ENCODE data around the gene MARCHF10.
"Not testable (repeated sequence)": the region's sequence is repeated elsewhere in the genome, so short reads cannot be mapped to it uniquely, and the experiment has no call there.

Gene MARCHF10

DNA sequence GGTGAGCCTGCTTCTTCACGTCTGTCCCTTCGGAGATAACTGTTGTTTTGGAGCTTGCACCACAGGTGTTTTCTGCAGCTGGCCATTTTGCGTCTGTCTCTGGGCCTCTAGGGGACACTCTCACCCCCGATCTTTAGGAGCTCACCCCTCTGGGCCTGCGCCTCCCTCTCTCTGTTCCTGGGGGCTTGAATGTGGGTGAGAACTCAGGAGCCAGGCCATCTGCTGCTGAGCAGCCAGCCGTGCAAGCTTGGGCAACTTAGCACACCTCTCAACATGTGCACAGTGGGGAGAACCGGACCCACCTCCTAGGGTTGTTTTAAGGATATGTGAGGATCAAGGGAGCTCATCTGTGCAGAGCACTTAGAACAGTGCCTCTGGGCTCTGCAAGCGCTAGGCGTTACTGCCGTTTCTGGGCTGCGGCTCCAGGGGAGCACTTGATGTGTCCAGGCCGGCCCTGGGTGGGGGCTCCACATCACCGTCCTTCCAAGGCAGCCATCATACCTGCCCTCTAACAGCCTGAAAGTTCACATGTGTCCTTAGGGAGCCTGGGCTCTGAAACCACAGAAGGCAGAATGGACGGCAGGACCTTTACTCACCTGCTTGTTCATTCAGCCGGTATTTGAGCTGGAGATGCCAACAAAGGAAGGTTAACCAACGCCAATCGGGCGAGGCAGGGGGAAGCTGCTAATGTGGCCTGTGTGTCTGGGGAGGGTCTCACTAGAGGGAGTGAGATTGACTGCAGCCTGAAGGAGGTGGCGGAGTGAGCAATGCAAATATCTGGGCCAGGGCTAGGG, 114.3 kb downstream of the MARCHF10 start:
- DNase-seq, result no peak

DNA sequence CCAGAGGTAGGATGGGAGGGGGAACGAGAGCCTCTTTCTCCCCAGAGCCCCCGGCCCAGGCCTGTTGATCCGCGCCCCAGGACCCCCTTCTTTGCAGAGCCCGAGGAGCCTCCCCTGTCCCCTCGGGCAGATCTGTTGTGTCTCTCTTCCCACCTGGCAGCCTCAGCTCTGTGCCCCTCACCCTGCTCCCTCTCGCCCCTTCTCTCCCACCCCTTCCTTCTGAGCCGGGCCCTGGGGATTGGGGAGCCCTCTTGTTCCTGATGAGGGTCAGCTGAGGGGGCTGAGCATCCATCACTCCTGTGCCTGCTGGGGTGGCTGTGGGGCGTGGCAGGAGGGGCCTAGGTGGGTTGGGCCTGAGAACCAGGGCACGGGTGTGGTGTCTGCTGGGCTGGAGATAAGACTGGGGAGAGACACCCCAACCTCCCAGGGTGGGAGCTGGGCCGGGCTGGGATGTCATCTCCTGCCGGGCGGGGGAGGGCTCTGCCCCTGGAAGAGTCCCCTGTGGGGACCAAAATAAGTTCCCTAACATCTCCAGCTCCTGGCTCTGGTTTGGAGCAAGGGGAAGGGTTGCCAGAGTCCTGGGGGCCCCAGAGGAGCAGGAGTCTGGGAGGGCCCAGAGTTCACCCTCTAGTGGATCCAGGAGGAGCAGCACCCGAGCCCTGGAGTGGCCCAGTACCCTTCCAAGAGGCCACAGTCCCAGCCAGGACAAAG, 115.2 kb downstream of the MARCHF10 start:
- no peak for DNase-seq

DNA sequence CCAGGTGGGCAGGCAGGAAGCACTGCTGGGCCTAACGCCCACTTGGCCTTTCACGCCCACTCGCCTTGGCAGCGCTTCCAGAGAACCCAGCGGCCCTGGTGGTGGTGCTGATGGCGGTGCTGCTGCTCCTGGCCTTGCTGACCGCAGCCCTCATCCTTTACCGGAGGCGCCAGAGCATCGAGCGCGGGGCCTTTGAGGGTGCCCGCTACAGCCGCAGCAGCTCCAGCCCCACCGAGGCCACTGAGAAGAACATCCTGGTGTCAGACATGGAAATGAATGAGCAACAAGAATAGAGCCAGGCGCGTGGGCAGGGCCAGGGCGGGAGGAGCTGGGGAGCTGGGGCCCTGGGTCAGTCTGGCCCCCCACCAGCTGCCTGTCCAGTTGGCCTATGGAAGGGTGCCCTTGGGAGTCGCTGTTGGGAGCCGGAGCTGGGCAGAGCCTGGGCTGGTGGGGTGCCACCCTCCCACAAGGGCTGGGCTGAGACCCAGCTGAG, 115.9 kb downstream of the MARCHF10 start:
- DNase-seq, result no peak

DNA sequence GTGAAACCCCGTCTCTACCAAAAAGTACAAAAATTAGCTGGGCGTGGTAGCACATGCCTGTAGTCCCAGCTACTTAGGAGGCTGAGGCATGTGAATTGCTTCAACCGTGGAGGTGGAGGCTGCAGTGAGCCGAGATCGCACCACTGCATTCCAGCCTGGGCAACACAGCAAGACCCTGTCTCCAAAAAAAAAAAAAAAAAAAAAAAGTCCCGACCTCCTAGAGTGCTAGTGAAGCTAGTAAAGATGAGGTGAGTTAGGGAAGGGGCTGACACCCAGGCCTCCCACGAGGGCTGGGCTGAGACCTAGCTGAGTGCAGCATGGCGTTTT, 116.6 kb downstream of the MARCHF10 start:
- DNase-seq, result not testable (repeated sequence)

DNA sequence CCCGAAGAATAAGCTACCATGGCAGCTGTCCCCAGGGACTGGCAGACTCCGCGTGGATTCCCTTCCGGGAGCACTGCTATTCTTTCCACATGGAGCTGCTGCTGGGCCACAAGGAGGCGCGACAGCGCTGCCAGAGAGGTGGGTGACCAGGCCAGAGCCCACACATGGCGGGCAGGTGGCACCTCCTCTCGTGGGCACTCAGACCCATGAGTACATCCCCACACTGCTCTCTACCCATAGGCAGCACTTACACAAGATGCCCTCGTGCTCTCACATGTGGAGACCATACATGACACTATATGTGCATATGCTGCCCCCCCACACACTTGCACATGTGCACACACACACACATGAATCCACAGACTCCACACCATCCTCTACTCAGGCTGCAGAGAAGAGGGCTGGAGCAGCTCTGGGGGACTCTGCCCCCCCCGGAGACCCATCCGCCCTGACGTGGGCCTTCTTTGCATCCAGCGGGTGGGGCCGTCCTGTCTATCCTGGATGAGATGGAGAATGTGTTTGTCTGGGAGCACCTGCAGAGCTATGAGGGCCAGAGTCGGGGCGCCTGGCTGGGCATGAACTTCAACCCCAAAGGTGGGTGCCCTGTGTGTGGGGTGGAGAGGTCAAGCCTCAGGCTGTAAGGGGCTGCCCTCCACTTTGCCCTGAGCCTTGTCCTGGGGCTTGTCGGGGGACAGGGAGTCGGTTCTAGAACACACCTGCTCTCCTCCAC, 117.8 kb downstream of the MARCHF10 start:
- no peak for DNase-seq

DNA sequence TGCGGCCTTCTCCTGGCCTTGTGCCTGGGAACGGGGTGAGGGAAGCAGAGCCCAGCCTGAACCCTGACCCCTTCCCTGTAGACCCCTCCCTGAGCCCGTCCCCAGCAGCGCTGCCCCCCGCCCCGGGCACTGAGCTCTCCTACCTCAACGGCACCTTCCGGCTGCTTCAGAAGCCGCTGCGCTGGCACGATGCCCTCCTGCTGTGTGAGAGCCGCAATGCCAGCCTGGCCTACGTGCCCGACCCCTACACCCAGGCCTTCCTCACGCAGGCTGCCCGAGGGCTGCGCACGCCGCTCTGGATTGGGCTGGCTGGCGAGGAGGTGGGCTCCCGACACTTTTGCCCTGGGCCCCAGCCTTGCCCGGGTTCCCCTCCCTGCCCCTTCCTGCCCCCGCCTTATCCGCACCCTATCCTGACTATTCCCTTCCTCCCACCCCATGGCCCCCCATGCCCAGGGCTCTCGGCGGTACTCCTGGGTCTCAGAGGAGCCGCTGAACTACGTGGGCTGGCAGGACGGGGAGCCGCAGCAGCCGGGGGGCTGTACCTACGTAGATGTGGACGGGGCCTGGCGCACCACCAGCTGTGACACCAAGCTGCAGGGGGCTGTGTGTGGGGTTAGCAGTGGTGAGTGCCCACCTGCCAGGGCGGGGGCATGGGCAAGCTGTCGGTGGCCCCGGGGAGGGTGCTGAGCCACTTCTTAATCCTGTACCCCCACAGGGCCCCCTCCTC, 118.5 kb downstream of the MARCHF10 start:
- no peak for DNase-seq

DNA sequence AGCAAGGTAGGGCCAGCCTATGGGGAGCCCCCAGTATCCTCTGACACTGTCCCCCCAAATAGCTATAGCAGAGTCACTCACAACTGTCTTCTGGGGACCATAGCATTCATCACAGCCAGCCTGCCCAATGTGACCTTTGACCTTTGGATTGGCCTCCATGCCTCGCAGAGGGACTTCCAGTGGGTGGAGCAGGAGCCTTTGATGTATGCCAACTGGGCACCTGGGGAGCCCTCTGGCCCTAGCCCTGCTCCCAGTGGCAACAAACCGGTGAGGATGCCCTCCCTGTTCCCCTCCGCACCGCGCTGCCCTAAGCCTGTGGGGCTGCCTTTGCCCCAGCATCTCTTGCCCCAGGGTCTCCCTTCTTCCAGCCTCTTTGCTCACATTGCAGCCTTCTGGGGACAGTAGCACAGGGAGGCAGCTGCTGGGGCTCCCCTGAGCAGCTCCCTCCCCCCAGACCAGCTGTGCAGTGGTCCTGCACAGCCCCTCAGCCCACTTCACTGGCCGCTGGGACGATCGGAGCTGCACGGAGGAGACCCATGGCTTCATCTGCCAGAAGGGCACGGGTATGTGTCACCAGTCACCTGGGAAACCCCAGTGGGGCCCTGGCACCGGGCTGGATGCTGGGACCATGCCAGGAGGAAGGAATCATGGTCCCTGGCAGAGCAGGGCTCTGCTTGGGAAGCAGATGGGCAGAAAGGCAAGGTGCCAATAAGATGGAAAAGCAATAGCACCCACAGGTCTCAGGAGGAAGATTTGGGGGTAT, 119.5 kb downstream of the MARCHF10 start:
- no peak for DNase-seq

DNA sequence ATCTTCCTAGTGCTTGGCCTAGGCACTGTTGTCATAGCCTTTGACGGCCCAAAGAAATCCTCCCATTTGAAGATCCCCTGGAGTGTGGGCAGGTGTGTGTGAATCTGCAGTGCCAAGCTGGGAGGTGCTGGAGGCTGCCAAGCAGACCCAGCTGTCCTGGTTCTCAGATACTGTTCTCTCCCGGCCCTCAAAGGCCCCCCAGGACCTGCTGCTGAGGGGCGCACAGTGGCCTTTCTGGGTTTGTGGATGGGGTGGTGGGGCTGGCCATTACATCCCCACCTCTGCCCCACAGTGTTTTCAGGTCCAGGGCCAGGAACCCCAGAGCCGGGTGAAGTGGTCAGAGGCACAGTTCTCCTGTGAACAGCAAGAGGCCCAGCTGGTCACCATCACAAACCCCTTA, 120.1 kb downstream of the MARCHF10 start:
- DNase-seq, result no peak

DNA sequence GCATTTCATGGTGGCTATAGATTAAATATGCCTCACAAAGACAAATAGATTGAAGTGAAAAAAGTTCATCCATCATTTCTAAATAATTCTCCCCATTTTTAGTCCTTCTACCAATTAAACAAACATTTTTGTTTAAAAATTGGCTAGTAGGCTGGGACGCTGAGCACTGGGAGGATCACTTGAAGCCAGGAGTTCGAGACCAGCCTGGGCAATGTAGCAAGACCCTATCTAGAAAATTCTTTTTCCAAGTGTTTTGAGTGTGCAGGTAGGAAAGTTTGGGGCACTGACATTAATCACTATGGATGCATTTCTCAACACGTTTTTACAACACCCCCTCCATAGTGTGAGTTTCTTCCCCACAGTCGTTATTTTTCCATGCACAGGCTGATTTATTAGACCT, 123.9 kb downstream of the MARCHF10 start:
- DNase-seq, result no peak

DNA sequence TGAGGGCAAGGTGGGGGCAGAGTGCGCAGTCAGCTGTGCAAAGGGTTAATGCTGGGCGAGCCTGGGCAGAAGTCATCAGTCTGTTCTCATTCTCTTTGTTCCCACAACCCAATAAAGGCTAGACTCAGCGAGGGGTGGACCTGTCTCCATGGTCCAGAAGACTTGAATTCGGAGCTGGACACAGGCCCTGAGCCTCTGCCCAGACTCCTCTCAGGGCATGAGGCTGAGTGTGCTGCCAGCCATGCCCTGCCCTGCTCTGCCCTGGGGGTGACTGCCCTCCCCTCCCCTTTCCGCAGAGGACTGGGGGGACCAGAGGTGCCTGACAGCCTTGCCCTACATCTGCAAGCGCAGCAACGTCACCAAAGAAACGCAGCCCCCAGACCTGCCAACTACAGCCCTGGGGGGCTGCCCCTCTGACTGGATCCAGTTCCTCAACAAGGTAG, 126.2 kb downstream of the MARCHF10 start:
- DNase-seq, result no peak

DNA sequence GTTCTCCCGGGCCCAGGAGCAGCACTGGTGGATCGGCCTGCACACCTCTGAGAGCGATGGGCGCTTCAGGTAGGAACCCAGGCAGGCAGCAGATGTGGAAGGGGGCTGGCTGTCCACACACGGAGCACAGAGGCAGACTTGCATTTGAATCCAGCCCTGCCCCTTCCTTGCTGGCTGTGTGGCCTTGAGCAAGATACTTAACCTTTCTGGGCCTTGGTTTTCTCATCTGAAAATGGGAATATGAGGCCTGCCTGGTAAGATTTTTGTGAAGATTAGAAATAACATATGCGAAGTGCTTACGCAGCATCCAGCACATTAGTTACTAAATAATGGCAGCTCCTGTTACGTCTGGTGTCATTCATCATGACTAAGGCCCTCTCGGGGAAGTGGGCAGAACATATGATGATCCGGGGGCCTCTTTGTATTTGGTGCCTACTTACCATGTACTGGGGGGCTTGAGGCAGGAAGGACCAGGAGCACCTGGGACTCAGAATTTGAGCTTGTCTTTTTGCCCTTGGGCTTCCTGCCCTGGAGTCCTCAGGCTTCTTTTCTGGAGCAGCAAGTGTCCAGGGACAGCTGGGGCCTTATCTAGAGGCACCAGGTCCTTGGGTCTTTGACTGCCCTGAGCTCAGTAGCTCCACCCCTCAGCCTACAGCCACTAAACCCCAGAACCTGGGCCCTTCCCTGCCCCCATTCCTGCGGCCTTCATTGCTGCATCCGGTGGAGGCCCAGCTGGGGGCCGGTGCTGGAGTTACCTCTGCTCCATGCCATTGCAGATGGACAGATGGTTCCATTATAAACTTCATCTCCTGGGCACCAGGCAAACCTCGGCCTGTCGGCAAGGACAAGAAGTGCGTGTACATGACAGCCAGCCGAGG, 126.8 kb downstream of the MARCHF10 start:
- DNase-seq, result no peak

DNA sequence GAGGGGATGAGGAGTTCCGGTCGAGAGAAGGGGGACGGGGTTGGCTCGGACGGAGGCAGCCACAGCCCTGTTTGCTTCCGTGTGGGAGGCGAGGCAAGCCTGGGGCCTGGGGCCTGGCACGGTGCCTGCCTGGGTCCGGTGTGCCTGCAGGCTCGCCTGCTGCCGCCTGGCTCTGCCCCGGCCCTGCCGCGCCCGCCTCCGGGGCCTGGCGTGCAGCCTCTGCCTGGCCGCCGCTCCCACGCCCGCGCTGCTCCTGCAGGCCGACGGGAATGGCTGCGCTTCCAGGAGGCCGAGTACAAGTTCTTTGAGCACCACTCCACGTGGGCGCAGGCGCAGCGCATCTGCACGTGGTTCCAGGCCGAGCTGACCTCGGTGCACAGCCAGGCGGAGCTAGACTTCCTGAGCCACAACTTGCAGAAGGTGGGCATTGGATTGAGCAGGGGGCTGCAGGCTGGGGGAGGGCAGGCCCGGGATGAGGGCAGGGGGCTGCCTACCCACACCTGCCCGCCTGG, 127.5 kb downstream of the MARCHF10 start:
- DNase-seq, result no peak

DNA sequence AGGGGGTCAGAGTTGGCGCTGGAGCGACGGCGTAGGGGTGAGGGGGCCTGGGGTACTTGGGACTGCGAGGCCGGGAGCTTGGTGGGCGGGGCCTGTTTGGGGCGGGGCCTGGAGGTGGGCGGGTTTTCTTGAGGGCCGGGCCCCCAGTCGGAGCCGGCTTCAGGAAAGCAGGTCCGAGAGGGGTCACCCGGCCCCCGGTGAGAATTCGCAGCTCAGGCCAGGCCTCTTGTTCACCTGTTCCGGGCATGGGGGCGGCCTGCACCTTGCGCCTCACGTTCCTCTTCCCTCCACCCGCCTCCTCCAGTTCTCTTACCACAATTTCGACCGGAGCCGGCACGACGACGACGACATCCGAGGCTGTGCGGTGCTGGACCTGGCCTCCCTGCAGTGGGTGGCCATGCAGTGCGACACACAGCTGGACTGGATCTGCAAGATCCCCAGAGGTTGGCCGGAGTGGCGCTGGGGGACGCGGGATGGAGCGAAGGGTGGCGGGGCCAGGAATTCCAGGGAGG, 128.2 kb downstream of the MARCHF10 start:
- no peak for DNase-seq

DNA sequence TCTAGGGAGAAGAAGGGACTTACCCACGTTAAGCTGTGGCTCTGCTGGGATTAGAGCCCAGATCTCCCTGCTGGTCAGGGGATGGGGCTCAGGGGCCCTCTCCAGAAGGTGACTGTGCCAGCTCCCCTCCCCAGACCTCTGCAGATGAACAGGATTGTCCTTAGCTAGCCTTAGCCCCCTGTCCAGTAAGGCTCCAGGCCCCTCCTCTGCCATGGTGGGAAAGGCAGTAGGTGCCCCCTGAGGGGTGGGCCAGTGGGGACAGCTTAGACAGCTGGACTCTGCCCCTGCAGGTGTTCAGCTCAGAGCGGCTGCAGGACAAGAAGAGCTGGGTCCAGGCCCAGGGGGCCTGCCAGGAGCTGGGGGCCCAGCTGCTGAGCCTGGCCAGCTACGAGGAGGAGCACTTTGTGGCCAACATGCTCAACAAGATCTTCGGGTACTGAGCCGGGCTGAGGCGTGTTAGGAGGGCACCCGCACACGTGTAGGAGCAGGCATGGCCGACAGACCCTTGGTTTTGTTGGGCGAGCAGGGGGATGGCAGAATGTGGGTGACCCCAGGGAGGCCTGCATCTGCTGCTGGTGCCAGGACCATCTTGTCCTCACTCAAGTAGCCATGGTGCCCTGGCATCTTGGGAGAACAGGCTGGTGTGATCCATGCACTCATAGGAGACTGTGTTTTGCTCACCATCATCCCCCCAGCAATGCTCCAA, 129.7 kb downstream of the MARCHF10 start:
- no peak for DNase-seq

DNA sequence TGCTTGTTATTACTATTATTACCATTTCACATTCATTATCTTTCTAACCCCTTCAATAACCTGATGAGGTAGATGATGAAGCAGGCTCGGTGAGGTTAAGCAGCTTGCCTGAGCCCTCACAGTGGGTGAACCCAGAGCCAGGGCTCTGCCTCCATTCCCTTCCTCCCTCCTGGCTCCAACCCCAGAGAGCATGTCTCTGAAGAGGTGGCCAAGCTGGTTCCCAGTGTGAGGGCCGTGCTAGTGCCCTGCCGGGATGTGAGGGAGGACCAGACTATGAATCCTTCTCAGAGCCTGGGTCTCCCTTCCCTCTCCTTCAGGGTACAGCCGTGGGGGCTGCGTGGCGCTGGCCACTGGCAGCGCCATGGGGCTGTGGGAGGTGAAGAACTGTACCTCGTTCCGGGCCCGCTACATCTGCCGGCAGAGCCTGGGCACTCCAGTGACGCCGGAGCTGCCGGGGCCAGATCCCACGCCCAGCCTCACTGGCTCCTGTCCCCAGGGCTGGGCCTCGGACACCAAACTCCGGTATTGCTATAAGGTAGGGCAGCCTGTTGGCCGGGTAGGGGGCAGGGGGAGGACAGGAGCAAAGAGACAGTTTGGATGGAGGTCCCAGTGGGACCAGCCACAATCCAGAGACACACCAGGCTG, 131.0 kb downstream of the MARCHF10 start:
- no peak for DNase-seq

DNA sequence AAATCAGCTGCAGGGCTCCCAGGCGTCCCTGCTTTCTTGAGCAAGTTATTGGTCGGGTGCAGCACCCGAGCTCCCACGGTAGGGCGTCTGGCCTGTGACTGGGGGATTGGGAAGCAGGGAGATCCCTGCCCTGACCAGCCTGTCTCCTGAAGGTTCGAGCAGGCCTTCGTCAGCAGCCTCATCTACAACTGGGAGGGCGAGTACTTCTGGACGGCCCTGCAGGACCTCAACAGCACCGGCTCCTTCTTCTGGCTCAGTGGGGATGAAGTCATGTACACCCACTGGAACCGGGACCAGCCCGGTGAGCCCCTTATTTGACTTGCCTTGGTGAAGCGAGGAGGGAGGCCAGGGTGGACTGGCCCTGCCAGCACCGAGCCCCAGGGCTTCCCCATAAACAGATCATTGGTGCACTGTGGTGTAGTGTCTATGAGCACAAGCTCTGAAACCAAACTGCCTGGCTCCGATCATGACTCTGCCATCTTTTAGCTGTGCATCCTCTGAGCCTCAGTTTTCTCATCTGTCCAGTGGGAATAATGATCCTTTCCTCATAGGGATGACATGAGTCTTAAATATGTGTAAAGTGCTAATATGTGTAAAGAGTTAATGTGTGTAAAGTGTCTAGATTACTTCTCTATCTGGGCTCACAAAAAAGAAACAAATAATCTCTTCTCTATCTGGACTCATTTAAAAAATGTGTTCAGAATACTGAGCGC, 131.7 kb downstream of the MARCHF10 start:
- DNase-seq, result no peak

DNA sequence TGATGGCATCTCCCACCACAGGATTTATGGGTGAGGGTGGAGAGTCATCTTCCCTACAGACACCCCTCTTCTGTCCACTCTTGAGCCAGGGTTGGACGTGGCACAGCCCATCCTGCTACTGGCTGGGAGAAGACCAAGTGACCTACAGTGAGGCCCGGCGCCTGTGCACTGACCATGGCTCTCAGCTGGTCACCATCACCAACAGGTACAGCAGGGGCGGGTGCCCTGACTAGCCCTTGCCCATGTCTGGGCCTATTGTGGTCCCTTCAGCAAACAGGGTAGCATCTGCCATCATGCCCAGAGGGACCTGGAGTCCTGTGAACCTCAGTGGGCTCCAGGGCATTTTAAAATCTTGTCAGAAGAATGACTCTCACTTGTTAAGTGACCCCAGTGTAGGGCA, 132.4 kb downstream of the MARCHF10 start:
- no peak for DNase-seq

DNA sequence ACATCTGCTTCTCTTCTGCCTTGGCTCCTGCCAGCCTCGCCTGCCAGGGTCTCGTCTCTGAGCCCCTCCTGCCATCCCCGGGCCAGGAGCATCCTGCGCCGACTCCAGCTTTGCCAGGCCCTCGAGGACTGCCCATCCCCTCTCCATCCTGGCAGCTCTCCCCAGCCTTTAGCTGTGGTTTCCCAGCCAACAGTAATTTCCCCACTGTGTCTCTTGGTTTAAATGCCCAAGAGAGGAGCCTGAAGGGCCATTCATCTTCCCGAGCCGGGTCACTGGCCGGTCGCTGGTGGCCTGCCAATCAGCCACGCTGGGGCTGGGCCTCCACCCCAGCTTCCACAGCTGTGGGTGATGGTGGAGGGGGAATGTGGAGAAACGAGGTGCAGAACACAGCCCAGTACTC, 132.9 kb downstream of the MARCHF10 start:
- no peak for DNase-seq

DNA sequence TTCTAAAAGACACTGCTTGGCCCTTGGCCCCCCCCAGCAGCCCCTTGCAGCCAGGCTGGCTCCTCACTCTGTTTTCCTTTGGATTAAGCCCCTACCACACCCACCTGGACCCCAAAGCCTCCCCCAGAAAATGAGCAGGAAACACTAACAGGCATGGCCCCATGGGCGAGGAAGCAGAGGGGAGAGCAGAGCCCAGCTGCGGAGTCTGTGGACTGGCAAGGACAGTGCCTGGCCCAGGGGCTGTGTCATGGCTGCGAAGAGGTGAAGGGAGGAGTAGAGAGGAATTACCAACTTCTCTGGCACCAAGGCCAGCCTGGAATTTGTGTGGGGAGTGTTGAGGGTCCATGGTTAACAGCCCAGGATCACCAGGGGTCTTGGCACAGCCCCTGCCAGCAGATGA, 133.3 kb downstream of the MARCHF10 start:
- DNase-seq, result no peak

Measured in cerebellar nuclear complex (tissue), 1 donor.